CD14-positive monocyte (primary cell): Measurements from ENCODE around the gene JADE3. TPM values are rescaled to one million over a fixed set of nuclear protein-coding genes. Genes with fewer than 3 reads are reported as not detected.
A peak's percentile ranks its signal among the peaks of the same experiment; 100 is the strongest.

Experiments
- DNase-seq, 3 donors: peaks; one replicate each; pipeline ENCODE4 v3.0.0-alpha.2; 2011 to 2022
- H2AFZ ChIP-seq: 2 replicates; pipeline ENCODE4 v1.6.0; 2012; ENCODE audit warnings: mild to moderate bottlenecking, low read depth, low read length, inconsistent platforms; ENCODE audit not compliant: insufficient read depth, poor library complexity, severe bottlenecking
- H3K27ac ChIP-seq, 2 donors: 1 replicate in 1 of 2; 2 replicates in 1 of 2; pipeline ENCODE4 v1.5.1; 2012 to 2013; ENCODE audit warnings: low read length in 2 of 2, control low read depth in 1 of 2, inconsistent platforms in 1 of 2, low read depth in 1 of 2, mild to moderate bottlenecking in 1 of 2
- H3K27me3 ChIP-seq, 2 donors: one replicate each; pipeline versions ENCODE4 v1.6.0 to v1.6.1; 2011 to 2013; ENCODE audit warnings: low read length in 2 of 2; ENCODE audit not compliant: control insufficient read depth in 2 of 2, insufficient read depth in 2 of 2
- H3K36me3 ChIP-seq, 2 donors: replicated peaks in 1 of 2; 1 replicate in 1 of 2; 2 replicates in 1 of 2; pipeline versions ENCODE4 v1.5.1 to v1.6.1; 2012 to 2013; ENCODE audit warnings: low read length in 2 of 2, control low read depth in 1 of 2, inconsistent platforms in 1 of 2, mild to moderate bottlenecking in 1 of 2; ENCODE audit not compliant: insufficient read depth in 2 of 2, control insufficient read depth in 1 of 2
- H3K4me1 ChIP-seq, 2 donors: 1 replicate in 1 of 2; 2 replicates in 1 of 2; pipeline versions ENCODE4 v1.5.1 to v1.6.1; 2012 to 2013; ENCODE audit warnings: low read length in 2 of 2, control low read depth in 1 of 2, inconsistent platforms in 1 of 2, mild to moderate bottlenecking in 1 of 2, moderate library complexity in 1 of 2; ENCODE audit not compliant: insufficient read depth in 2 of 2, control insufficient read depth in 1 of 2
- H3K4me2 ChIP-seq: replicated peaks from 2 replicates; pipeline ENCODE3; 2012; ENCODE audit warnings: low read length, moderate library complexity, mild to moderate bottlenecking; ENCODE audit not compliant: poor library complexity, severe bottlenecking; ENCODE audit errors: extremely low read depth
- H3K4me3 ChIP-seq, 3 experiments: fragments of 200-600 bp in 1 of 3; sonication (generic) in 1 of 3; replicated peaks in 1 of 3; 1 replicate in 2 of 3; 2 replicates in 1 of 3; pipeline ENCODE4 v1.5.1; 2011 to 2013; ENCODE audit warnings: low read length in 3 of 3, mild to moderate bottlenecking in 3 of 3, control low read depth in 2 of 3, low read depth in 2 of 3, inconsistent platforms in 1 of 3, moderate library complexity in 1 of 3
- H3K79me2 ChIP-seq: 2 replicates; pipeline ENCODE4 v1.6.0; 2012; ENCODE audit warnings: mild to moderate bottlenecking, control low read depth, inconsistent platforms, low read length, moderate library complexity; ENCODE audit not compliant: insufficient read depth
- H3K9ac ChIP-seq: 2 replicates; pipeline ENCODE4 v1.6.0; 2017; ENCODE audit warnings: low read length, mild to moderate bottlenecking; ENCODE audit not compliant: insufficient read depth, poor library complexity, severe bottlenecking
- H3K9me3 ChIP-seq, 2 donors: replicated peaks in 1 of 2; 1 replicate in 1 of 2; 2 replicates in 1 of 2; pipeline versions ENCODE4 v1.5.1 to v1.6.1; 2012 to 2013; ENCODE audit warnings: low read length in 2 of 2, control low read depth in 1 of 2; ENCODE audit not compliant: control insufficient read depth in 1 of 2, insufficient read depth in 1 of 2
- H4K20me1 ChIP-seq: 2 replicates; pipeline ENCODE4 v1.6.0; 2012; ENCODE audit warnings: mild to moderate bottlenecking, low read length, control low read depth, moderate library complexity; ENCODE audit not compliant: insufficient read depth
- H3K27ac Mint-ChIP-seq, 7 donors: one replicate each; pipeline ENCODE4 v1.8.0; 2020; ENCODE audit warnings: mild to moderate bottlenecking in 7 of 7, mixed read lengths in 7 of 7, moderate library complexity in 6 of 7, inconsistent platforms in 2 of 7
- H3K27me3 Mint-ChIP-seq, 3 donors: one replicate each; pipeline ENCODE4 v1.8.0; 2021 to 2022; ENCODE audit warnings: low read depth in 3 of 3, mild to moderate bottlenecking in 3 of 3, mixed read lengths in 3 of 3, moderate library complexity in 3 of 3, inconsistent platforms in 1 of 3
- H3K36me3 Mint-ChIP-seq, 2 donors: one replicate each; pipeline ENCODE4 v1.8.0; 2020; ENCODE audit warnings: mixed read lengths in 2 of 2, inconsistent platforms in 1 of 2, mild to moderate bottlenecking in 1 of 2
- H3K4me1 Mint-ChIP-seq: one replicate; pipeline ENCODE4 v1.8.0; 2020; ENCODE audit warnings: mild to moderate bottlenecking, mixed read lengths
- H3K4me3 Mint-ChIP-seq, 2 donors: one replicate each; pipeline ENCODE4 v1.8.0; 2020; ENCODE audit warnings: mild to moderate bottlenecking in 2 of 2, mixed read lengths in 2 of 2, moderate library complexity in 1 of 2
- H3K9me3 Mint-ChIP-seq, 7 donors: one replicate each; pipeline ENCODE4 v1.8.0; 2020 to 2022; ENCODE audit warnings: mixed read lengths in 7 of 7, mild to moderate bottlenecking in 6 of 7, moderate library complexity in 6 of 7, inconsistent platforms in 2 of 7
- WGBS: methylation state at CpG from one replicate; pipeline ENCODE4 v1.1.5; 2013; ENCODE audit warnings: missing lambda C conversion rate; ENCODE audit not compliant: insufficient coverage; 5-methylcytosine and 5-hydroxymethylcytosine counted together
- intact Hi-C, 2 donors: fragments of 100-400 bp; cut with micrococcal nuclease; formaldehyde crosslinking; loops; one replicate each; pipeline versions ENCODE4 v1.15.0 to v1.15.1; 2023
- polyA plus RNA-seq, 3 donors: library from polyadenylated mRNA; depleted of rRNA in 1 of 3; unstranded in 2 of 3; stranded (reverse) in 1 of 3; fragments of 300-500 nt in 2 of 3; fragments of >200 nt in 1 of 3; fragmentation: Illumina TruSeq in 2 of 3; gene quantifications; 1 replicate in 2 of 3; 2 replicates in 1 of 3; pipeline ENCODE4 v1.2.3, GENCODE V29; 2012 to 2021
- TF ChIP-seq, protein P1 (sequence below): fragments of 200-600 bp; IDR thresholded peaks from one replicate; pipeline ENCODE4 v1.8.0; 2022; ENCODE audit warnings: antibody characterized with exemption, mild to moderate bottlenecking

Gene JADE3
- polyA plus RNA-seq, 3 donors: 0.03 to 0.43 (median 0.19) TPM

DNA sequence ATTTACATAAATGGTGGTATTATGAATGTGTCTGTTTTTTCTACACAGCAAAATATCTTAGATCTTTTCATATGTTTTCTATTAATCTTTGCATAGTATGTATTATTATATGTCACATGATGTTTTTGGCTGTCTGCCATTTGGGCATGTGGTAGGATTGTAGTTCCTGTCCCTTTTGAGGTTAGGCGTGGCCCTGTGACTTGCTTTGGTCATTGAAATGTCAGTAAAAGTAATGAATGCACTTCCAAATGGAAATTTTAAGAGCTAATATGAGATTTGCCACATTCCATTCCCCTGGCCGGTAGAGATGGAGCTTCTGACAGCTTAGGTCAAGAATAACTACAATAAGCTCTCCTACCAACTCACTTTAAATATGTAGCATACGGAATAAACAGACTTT is 45.1 kb downstream of the JADE3 start:
- intact Hi-C loops: no loop called here
- H3K4me1 ChIP-seq: peaks cover 0 to 8% of the 10 kb centered on the region in 2 donors
- H3K4me1 Mint-ChIP-seq: peaks cover 16% of the 10 kb centered on the region
- H3K36me3 ChIP-seq: no peaks in the 10 kb centered on the region
- no peak overlapping the region for H3K9ac ChIP-seq
- H3K36me3 Mint-ChIP-seq: no peaks in the 10 kb centered on the region
- no peaks in the 10 kb centered on the region for H4K20me1 ChIP-seq
- no CpG with 5 or more reads among the region's 3 CpGs for WGBS
- no peaks in the 10 kb centered on the region for H3K9me3 Mint-ChIP-seq
- H3K4me3 Mint-ChIP-seq: no peak overlapping the region
- H3K79me2 ChIP-seq: no peaks in the 10 kb centered on the region
- H3K27me3 Mint-ChIP-seq: peaks cover 0 to 9% (median 0%) of the 10 kb centered on the region in 3 donors
- DNase-seq: peak in 2 of 3 donors; percentile 2 to 4
- no peaks in the 10 kb centered on the region for H3K9me3 ChIP-seq
- H3K4me2 ChIP-seq: no peak overlapping the region
- no peak overlapping the region for H2AFZ ChIP-seq
- H3K4me3 ChIP-seq: no peak overlapping the region
- TF ChIP-seq, protein P1, sequence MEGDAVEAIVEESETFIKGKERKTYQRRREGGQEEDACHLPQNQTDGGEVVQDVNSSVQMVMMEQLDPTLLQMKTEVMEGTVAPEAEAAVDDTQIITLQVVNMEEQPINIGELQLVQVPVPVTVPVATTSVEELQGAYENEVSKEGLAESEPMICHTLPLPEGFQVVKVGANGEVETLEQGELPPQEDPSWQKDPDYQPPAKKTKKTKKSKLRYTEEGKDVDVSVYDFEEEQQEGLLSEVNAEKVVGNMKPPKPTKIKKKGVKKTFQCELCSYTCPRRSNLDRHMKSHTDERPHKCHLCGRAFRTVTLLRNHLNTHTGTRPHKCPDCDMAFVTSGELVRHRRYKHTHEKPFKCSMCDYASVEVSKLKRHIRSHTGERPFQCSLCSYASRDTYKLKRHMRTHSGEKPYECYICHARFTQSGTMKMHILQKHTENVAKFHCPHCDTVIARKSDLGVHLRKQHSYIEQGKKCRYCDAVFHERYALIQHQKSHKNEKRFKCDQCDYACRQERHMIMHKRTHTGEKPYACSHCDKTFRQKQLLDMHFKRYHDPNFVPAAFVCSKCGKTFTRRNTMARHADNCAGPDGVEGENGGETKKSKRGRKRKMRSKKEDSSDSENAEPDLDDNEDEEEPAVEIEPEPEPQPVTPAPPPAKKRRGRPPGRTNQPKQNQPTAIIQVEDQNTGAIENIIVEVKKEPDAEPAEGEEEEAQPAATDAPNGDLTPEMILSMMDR: no peak
- peaks cover 0 to 9% of the 10 kb centered on the region in 2 donors for H3K27me3 ChIP-seq
- H3K27ac ChIP-seq: no peak overlapping the region
- H3K27ac Mint-ChIP-seq: no peak overlapping the region

DNA sequence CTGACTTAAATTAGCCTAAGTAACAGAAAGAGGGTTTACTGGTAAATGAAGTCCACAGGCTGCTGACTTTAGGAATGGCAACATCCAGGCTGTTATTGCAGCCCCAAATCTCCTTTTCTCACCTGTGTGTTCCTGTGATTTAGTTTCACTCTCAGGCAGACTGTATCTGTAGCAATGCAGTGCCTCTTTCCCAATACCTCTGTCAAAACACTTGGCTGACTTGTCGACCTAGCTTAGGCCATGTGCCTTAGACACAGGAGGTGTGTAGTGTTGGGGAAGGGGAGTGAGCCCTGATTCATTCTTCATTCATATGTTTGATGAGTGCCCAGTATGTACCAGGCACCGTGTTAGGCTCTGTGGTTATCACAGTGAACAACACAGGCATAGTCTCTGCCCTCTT is 46.9 kb downstream of the JADE3 start:
- Mint-ChIP-seq H3K4me1 (peaks cover 7% of the 10 kb centered on the region), H3K27ac (no peak overlapping the region), H3K36me3 (no peaks in the 10 kb centered on the region), H3K4me3 (no peak overlapping the region), H3K27me3 (peaks cover 0 to 9% (median 0%) of the 10 kb centered on the region in 3 donors), H3K9me3 (no peaks in the 10 kb centered on the region)
- TF ChIP-seq, protein P1: no peak
- intact Hi-C loops: no loop called here
- no peaks in the 10 kb centered on the region for H4K20me1 ChIP-seq
- peaks cover 0 to 9% of the 10 kb centered on the region in 2 donors for H3K27me3 ChIP-seq
- no peaks in the 10 kb centered on the region for H3K79me2 ChIP-seq
- no peak overlapping the region for H3K9ac ChIP-seq
- H3K4me2 ChIP-seq: no peak overlapping the region
- no peak for DNase-seq
- H3K36me3 ChIP-seq: no peaks in the 10 kb centered on the region
- H3K4me1 ChIP-seq: peaks cover 0 to 2% of the 10 kb centered on the region in 2 donors
- H3K4me3 ChIP-seq: no peak overlapping the region
- no CpG with 5 or more reads among the region's 2 CpGs for WGBS
- H3K27ac ChIP-seq: no peak overlapping the region
- no peaks in the 10 kb centered on the region for H3K9me3 ChIP-seq
- H2AFZ ChIP-seq: no peak overlapping the region
